HEK293 (cell line): Measurements from ENCODE around the gene ABHD12.

Experiments used
- CTCF ChIA-PET: fragments of 350-600 bp; formaldehyde crosslinking; extraction: SDS; loops from one replicate; lab custom pipeline; 2021; ENCODE audit warnings: antibody characterized with exemption; lab: Yijun Ruan, JAX
- POLR2A ChIA-PET: fragments of 300-600 bp; formaldehyde crosslinking; extraction: SDS; loops from one replicate; lab custom pipeline; 2020; ENCODE audit warnings: antibody characterized with exemption, inconsistent platforms; lab: Yijun Ruan, JAX
- H3K27ac ChIP-seq: fragments of 200-500 bp; sonication (Bioruptor generic); 2 replicates; pipeline ENCODE4 v1.5.1; 2014; ENCODE audit warnings: low read depth, low read length, control low read depth, inconsistent platforms; ENCODE audit errors: extremely low read depth
- H3K36me3 ChIP-seq, 2 experiments: fragments of 200-500 bp in 1 of 2; sonication (Bioruptor generic) in 1 of 2; 1 replicate in 1 of 2; 2 replicates in 1 of 2; pipeline ENCODE4 v1.5.1; 2014 to 2017; ENCODE audit warnings: inconsistent platforms in 2 of 2, low read length in 2 of 2; ENCODE audit not compliant: control insufficient read depth in 2 of 2, insufficient read depth in 1 of 2
- H3K4me1 ChIP-seq: fragments of 200-500 bp; sonication (Bioruptor generic); 2 replicates; pipeline ENCODE4 v1.5.1; 2014; ENCODE audit warnings: mild to moderate bottlenecking, low read length, inconsistent platforms; ENCODE audit not compliant: control insufficient read depth, insufficient read depth
- H3K4me3 ChIP-seq: 2 replicates; pipeline ENCODE4 v1.5.1; 2011; ENCODE audit warnings: low read depth, mild to moderate bottlenecking, control low read depth, low read length, moderate library complexity
- H3K9me3 ChIP-seq: fragments of 200-500 bp; sonication (Bioruptor generic); 2 replicates; pipeline ENCODE4 v1.5.1; 2014; ENCODE audit warnings: low read depth, low read length, inconsistent platforms; ENCODE audit not compliant: control insufficient read depth, insufficient read depth
- KLF9 ChIP-seq: fragments of 450-650 bp; formaldehyde crosslinking; IDR thresholded peaks from 2 replicates; pipeline ENCODE4 v1.5.1; 2016; ENCODE audit warnings: missing biosample characterization, missing genetic modification characterization, low read depth
- MZF1 ChIP-seq: fragments of 450-650 bp; formaldehyde crosslinking; IDR thresholded peaks from 2 replicates; pipeline ENCODE4 v1.5.1; 2017; ENCODE audit warnings: missing biosample characterization, missing genetic modification characterization, borderline replicate concordance
- PRDM6 ChIP-seq: fragments of 450-650 bp; formaldehyde crosslinking; IDR thresholded peaks from 2 replicates; pipeline ENCODE4 v1.5.1; 2017; ENCODE audit warnings: missing biosample characterization, missing genetic modification characterization
- ZNF211 ChIP-seq: fragments of 450-650 bp; formaldehyde crosslinking; IDR thresholded peaks from 2 replicates; pipeline ENCODE4 v1.5.1; 2016; ENCODE audit warnings: low read depth, missing biosample characterization, missing genetic modification characterization
- ZNF266 ChIP-seq: fragments of 450-650 bp; formaldehyde crosslinking; IDR thresholded peaks from 2 replicates; pipeline ENCODE4 v1.5.1; 2016; ENCODE audit warnings: missing biosample characterization, missing genetic modification characterization, low read depth
- ZNF341 ChIP-seq: fragments of 450-650 bp; formaldehyde crosslinking; IDR thresholded peaks from 2 replicates; pipeline ENCODE4; 2016; ENCODE audit warnings: low read depth, missing biosample characterization, missing genetic modification characterization
- ZNF366 ChIP-seq: fragments of 450-650 bp; formaldehyde crosslinking; conservative IDR thresholded peaks from 2 replicates; pipeline ENCODE4 v1.5.1; 2016; ENCODE audit warnings: missing biosample characterization, missing genetic modification characterization
- ZNF37A ChIP-seq: fragments of 450-650 bp; IDR thresholded peaks from 2 replicates; pipeline ENCODE4 v1.5.1; 2018; ENCODE audit warnings: missing biosample characterization, missing genetic modification characterization
- ZNF501 ChIP-seq: fragments of 450-650 bp; formaldehyde crosslinking; IDR thresholded peaks from 2 replicates; pipeline ENCODE4 v1.5.1; 2016; ENCODE audit warnings: missing biosample characterization, missing genetic modification characterization
- ZNF596 ChIP-seq: fragments of 450-650 bp; IDR thresholded peaks from 2 replicates; pipeline ENCODE4 v1.5.0; 2018; ENCODE audit warnings: missing biosample characterization, mild to moderate bottlenecking, missing genetic modification characterization, moderate library complexity
- ZNF600 ChIP-seq: fragments of 450-650 bp; formaldehyde crosslinking; IDR thresholded peaks from 2 replicates; pipeline ENCODE4 v1.5.1; 2016; ENCODE audit warnings: missing biosample characterization, missing genetic modification characterization
- ZNF660 ChIP-seq: fragments of 450-650 bp; IDR thresholded peaks from 2 replicates; pipeline ENCODE4 v1.5.1; 2018; ENCODE audit warnings: missing biosample characterization, mild to moderate bottlenecking, missing genetic modification characterization
- ZNF670 ChIP-seq: fragments of 450-650 bp; formaldehyde crosslinking; IDR thresholded peaks from 2 replicates; pipeline ENCODE4 v1.5.1; 2016; ENCODE audit warnings: missing biosample characterization, missing genetic modification characterization, low read depth
- ZNF791 ChIP-seq: fragments of 450-650 bp; formaldehyde crosslinking; IDR thresholded peaks from 2 replicates; pipeline ENCODE4 v1.5.1; 2016; ENCODE audit warnings: missing biosample characterization, missing genetic modification characterization
- ZNF830 ChIP-seq: fragments of 450-650 bp; IDR thresholded peaks from 2 replicates; pipeline ENCODE4 v1.5.0; 2018; ENCODE audit warnings: missing biosample characterization, missing genetic modification characterization, low read depth, mild to moderate bottlenecking, moderate library complexity
- TF ChIP-seq, protein P1 (sequence below): fragments of 450-650 bp; formaldehyde crosslinking; IDR thresholded peaks from 2 replicates; pipeline ENCODE4 v1.5.1; 2016; ENCODE audit warnings: missing biosample characterization, missing genetic modification characterization
- TF ChIP-seq, protein P2 (sequence below): fragments of 450-650 bp; formaldehyde crosslinking; IDR thresholded peaks from 2 replicates; pipeline ENCODE4 v1.5.1; 2016; ENCODE audit warnings: missing biosample characterization, missing genetic modification characterization, low read depth

Gene ABHD12

GRCh38 chr20:25318471-25319240 lies 72.0 kb downstream of the ABHD12 start:
- Histone ChIP-seq H3K4me1 (no peaks in the 10 kb centered on the region), H3K4me3 (no peak overlapping the region), H3K36me3 (peaks cover 0 to 54% of the 10 kb centered on the region in 2 experiments; a peak in 2 of 3 replicates), H3K9me3 (no peaks in the 10 kb centered on the region), H3K27ac (no peak overlapping the region)
- ChIA-PET POLR2A (no interaction called here), CTCF (interaction anchor here (1.0 to 1.2 kb wide), 2 partner anchors 9 to 81 kb away, joined by 3 to 7 read pairs; no protein-coding TSS in a partner anchor)
- no peak for TF ChIP-seq ZNF211

DNA sequence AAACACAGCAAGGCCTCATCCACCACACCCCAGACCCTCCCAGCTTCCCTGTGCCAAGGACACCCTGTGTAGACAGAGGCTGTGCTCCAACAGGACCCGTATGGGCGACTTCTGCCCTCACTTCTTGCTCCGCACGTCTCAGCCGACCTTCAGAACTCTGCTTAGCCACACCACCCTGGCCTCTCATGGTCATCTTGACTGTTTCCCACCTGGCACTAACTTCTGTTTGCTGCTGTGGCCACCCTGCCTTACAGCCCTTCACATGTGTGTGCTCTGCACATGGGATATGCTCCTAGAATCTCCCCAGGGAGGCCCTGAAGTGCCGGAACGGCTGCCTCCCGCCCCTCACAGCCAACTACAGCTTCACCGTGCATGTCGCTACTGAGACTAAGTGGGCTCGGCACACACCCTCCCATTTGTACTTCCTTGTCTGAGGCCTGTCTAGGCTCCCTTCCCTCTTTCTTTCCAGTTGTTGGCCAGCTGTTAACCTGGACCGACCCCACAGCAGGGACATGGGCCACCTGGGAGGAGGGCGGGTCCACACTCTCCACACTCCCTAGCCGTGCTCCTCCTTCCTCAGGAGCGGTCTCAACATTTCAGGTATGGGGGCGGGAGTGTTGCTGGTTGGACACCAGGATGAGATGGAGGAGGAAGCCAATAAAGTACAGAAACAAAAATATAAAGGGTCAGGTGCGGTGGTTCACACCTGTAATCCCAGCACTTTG lies 73.1 kb downstream of the ABHD12 start:
- ChIA-PET POLR2A (no interaction called here), CTCF (no interaction called here)
- H3K36me3 ChIP-seq, result peaks cover 0 to 45% of the 10 kb centered on the region in 2 experiments; a peak in 2 of 3 replicates
- H3K4me3 ChIP-seq, result no peak overlapping the region
- H3K9me3 ChIP-seq, result no peaks in the 10 kb centered on the region
- no peaks in the 10 kb centered on the region for H3K4me1 ChIP-seq
- TF ChIP-seq MZF1, result no peak
- TF ChIP-seq ZNF366 (tag by site-specific recombination), result no peak
- TF ChIP-seq ZNF791 (tag by site-specific recombination), result no peak
- no peak for TF ChIP-seq ZNF341
- no peak for TF ChIP-seq KLF9 (tag by site-specific recombination)
- TF ChIP-seq, protein P1, sequence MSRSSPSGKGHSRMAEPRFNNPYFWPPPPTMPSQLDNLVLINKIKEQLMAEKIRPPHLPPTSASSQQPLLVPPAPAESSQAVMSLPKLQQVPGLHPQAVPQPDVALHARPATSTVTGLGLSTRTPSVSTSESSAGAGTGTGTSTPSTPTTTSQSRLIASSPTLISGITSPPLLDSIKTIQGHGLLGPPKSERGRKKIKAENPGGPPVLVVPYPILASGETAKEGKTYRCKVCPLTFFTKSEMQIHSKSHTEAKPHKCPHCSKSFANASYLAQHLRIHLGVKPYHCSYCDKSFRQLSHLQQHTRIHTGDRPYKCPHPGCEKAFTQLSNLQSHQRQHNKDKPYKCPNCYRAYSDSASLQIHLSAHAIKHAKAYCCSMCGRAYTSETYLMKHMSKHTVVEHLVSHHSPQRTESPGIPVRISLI (tag by site-specific recombination), result no peak
- 0 out of 2 replicates have a peak, but pooled peaks have one; percentile 18 for TF ChIP-seq ZNF600 (tag by site-specific recombination)
- TF ChIP-seq ZNF596, result no peak
- no peak overlapping the region for H3K27ac ChIP-seq

DNA sequence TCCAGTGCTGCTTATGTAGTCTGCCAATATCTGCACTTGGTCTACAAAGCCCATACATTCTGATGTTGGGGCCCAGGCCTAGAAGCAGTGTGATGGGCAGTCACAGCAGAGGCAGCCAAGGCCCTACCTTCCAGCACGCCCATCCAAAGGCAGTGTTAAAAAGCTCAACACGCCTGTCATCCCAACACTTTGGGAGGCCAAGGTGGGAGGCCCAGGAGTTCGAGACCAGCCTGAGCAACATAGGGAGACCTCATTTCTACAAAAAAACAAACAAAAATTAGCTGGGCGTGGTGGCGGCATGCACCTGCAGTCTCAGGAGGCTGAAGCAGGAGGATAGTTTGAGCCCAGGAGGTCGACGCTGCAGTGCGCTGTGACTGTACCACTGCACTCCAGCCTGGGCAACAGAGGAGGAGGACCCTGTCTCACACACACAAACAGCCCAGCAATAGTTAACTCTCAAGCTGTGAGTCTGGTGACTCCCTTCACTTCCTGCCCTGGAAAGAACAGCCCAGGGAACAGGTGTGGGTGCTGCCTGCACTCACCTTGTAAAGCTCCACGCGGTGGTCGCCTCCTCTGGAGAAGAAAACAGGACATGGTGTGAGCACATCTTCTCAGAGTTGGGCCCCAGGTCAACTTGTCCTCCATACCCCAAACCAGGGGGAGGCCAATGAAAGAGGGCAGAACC lies 74.0 kb downstream of the ABHD12 start:
- Histone ChIP-seq H3K9me3 (no peaks in the 10 kb centered on the region), H3K4me1 (no peaks in the 10 kb centered on the region), H3K27ac (no peak overlapping the region)
- TF ChIP-seq ZNF266 (tag by site-specific recombination), result no peak
- TF ChIP-seq, protein P2, sequence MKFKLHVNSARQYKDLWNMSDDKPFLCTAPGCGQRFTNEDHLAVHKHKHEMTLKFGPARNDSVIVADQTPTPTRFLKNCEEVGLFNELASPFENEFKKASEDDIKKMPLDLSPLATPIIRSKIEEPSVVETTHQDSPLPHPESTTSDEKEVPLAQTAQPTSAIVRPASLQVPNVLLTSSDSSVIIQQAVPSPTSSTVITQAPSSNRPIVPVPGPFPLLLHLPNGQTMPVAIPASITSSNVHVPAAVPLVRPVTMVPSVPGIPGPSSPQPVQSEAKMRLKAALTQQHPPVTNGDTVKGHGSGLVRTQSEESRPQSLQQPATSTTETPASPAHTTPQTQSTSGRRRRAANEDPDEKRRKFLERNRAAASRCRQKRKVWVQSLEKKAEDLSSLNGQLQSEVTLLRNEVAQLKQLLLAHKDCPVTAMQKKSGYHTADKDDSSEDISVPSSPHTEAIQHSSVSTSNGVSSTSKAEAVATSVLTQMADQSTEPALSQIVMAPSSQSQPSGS (tag by site-specific recombination), result no peak
- no peak for TF ChIP-seq ZNF660 (tag by site-specific recombination)
- TF ChIP-seq ZNF37A (tag by site-specific recombination), result no peak
- TF ChIP-seq PRDM6 (tag by site-specific recombination), result no peak
- no peak for TF ChIP-seq ZNF830 (tag by site-specific recombination)
- no peak for TF ChIP-seq ZNF501 (tag by site-specific recombination)
- TF ChIP-seq ZNF670 (tag by site-specific recombination), result no peak
- TF ChIP-seq, protein P1 (tag by site-specific recombination), result no peak
- TF ChIP-seq, all 188 proteins: peak for 0
- Histone ChIP-seq H3K36me3 (peaks cover 0 to 40% of the 10 kb centered on the region in 2 experiments; a peak in 2 of 3 replicates), H3K4me3 (no peak overlapping the region)
- ChIA-PET CTCF (interaction anchor here (3.7 kb wide), 1 partner anchor 82 kb away, joined by 16 read pairs; no protein-coding TSS in a partner anchor), POLR2A (no interaction called here)
